HCT116 (cell line): Measurements from ENCODE around the gene PDE7B. TPM values are rescaled to one million over a fixed set of nuclear protein-coding genes. Genes with fewer than 3 reads are reported as not detected.

Source experiments
- ATAC-seq: fragments of 200-7000 bp; cut with Tn5 transposase; 2 replicates; pipeline ENCODE4 v1.9.1; 2020; ENCODE audit warnings: mild to moderate bottlenecking, moderate library complexity
- BruUV-seq: library from RNA; stranded (reverse); fragments of 400-500 nt; replicated peaks from 2 replicates; lab custom pipeline; 2021; lab: Mats Ljungman, UMichigan
- CTCF ChIA-PET: fragments of 300-600 bp; sonication (Branson Sonifier 250); formaldehyde crosslinking; loops from one replicate; lab custom pipeline; 2021; ENCODE audit warnings: antibody characterized with exemption; lab: Charles Lee
- POLR2A ChIA-PET: fragments of 300-600, 350-600 bp; sonication (Branson Sonifier 250); formaldehyde crosslinking; loops from one replicate; lab custom pipeline; 2021; ENCODE audit warnings: antibody characterized with exemption; lab: Charles Lee
- RAD21 ChIA-PET, 2 experiments: fragments of 300-600 bp; sonication (Branson Sonifier 250); formaldehyde crosslinking; loops; one replicate each; lab custom pipeline; 2023; ENCODE audit warnings: low total read pairs in 2 of 2; ENCODE audit not compliant: uncharacterized antibody in 2 of 2, unreplicated experiment in 2 of 2, low non-redundant PET in 1 of 2; lab: Charles Lee
- DNase-seq: peaks from one replicate; pipeline ENCODE4 v3.0.0-alpha.2; 2010; ENCODE audit warnings: low read depth, low spot score
- H2AFZ ChIP-seq: fragments of 200-600 bp; shearing (Covaris generic), sonication (generic); 2 replicates; pipeline ENCODE4 v1.6.1; 2017; ENCODE audit warnings: low read depth, mixed run types, mixed read lengths, antibody characterized with exemption, low read length; ENCODE audit not compliant: poor library complexity, severe bottlenecking
- H3K27ac ChIP-seq: 2 replicates; pipeline ENCODE4 v1.5.1; 2012; ENCODE audit warnings: low read depth, low read length
- H3K27me3 ChIP-seq: fragments of 200-600 bp; sonication (generic); 2 replicates; pipeline ENCODE4 v1.6.1; 2016; ENCODE audit warnings: mixed run types, low read length, mixed read lengths; ENCODE audit not compliant: insufficient read depth
- H3K36me3 ChIP-seq, 2 experiments: fragments of 200-500 bp in 1 of 2; fragments of 200-600 bp in 1 of 2; sonication (Bioruptor generic) in 1 of 2; sonication (generic) in 1 of 2; 2 replicates each; pipeline versions ENCODE4 v1.5.1 to v1.6.1; 2014 to 2016; ENCODE audit warnings: low read length in 2 of 2, inconsistent platforms in 1 of 2, mixed read lengths in 1 of 2, mixed run types in 1 of 2; ENCODE audit not compliant: insufficient read depth in 2 of 2, control insufficient read depth in 1 of 2
- H3K4me1 ChIP-seq, 2 experiments: fragments of 200-600 bp in 1 of 2; sonication (generic) in 1 of 2; 2 replicates each; pipeline versions ENCODE4 v1.5.1 to v1.6.1; 2012 to 2017; ENCODE audit warnings: low read length in 2 of 2, inconsistent platforms in 1 of 2, mild to moderate bottlenecking in 1 of 2, mixed read lengths in 1 of 2, mixed run types in 1 of 2, moderate library complexity in 1 of 2; ENCODE audit not compliant: insufficient read depth in 2 of 2, control insufficient read depth in 1 of 2
- H3K4me2 ChIP-seq: fragments of 200-600 bp; sonication (generic); 2 replicates; pipeline ENCODE4 v1.6.1; 2017; ENCODE audit warnings: mixed run types, low read length, mixed read lengths
- H3K4me3 ChIP-seq, 2 experiments: fragments of 200-600 bp in 1 of 2; sonication (generic) in 1 of 2; replicated peaks in 1 of 2; 2 replicates each; pipeline ENCODE4 v1.5.1; 2011 to 2016; ENCODE audit warnings: low read length in 2 of 2, control low read depth in 1 of 2, low read depth in 1 of 2, mild to moderate bottlenecking in 1 of 2, mixed read lengths in 1 of 2, mixed run types in 1 of 2
- H3K79me2 ChIP-seq: fragments of 200-600 bp; sonication (generic); 2 replicates; pipeline ENCODE4 v1.6.1; 2017; ENCODE audit warnings: mild to moderate bottlenecking, mixed run types, low read length, moderate library complexity, mixed read lengths; ENCODE audit not compliant: insufficient read depth
- H3K9ac ChIP-seq: fragments of 200-600 bp; sonication (generic); 2 replicates; pipeline ENCODE4 v1.6.1; 2016; ENCODE audit warnings: low read length, mixed read lengths
- H3K9me2 ChIP-seq: fragments of 200-600 bp; sonication (generic), shearing (Covaris generic); 2 replicates; pipeline ENCODE4 v1.6.1; 2017; ENCODE audit warnings: mixed run types, mild to moderate bottlenecking, moderate library complexity; ENCODE audit not compliant: insufficient read depth
- H3K9me3 ChIP-seq, 2 experiments: fragments of 200-500 bp in 1 of 2; fragments of 200-600 bp in 1 of 2; sonication (Bioruptor generic) in 1 of 2; sonication (generic) in 1 of 2; 2 replicates each; pipeline ENCODE4 v1.6.1; 2014 to 2017; ENCODE audit warnings: low read length in 2 of 2, mixed read lengths in 2 of 2, inconsistent platforms in 1 of 2, low read depth in 1 of 2, mild to moderate bottlenecking in 1 of 2, mixed run types in 1 of 2, moderate library complexity in 1 of 2; ENCODE audit not compliant: control insufficient read depth in 1 of 2, insufficient read depth in 1 of 2
- H4K20me1 ChIP-seq: fragments of 200-600 bp; sonication (generic), shearing (Covaris generic); 2 replicates; pipeline ENCODE4 v1.6.1; 2017; ENCODE audit warnings: mixed run types, mild to moderate bottlenecking, moderate library complexity; ENCODE audit not compliant: insufficient read depth
- EGR1 ChIP-seq: IDR thresholded peaks from 2 replicates; pipeline ENCODE4 v1.6.1; 2012; ENCODE audit warnings: low read depth
- ELF1 ChIP-seq: IDR thresholded peaks from 2 replicates; pipeline ENCODE4 v1.6.1; 2012; ENCODE audit warnings: low read depth, borderline replicate concordance
- FOSL1 ChIP-seq: IDR thresholded peaks from 2 replicates; pipeline ENCODE4 v1.6.1; 2012; ENCODE audit warnings: low read depth
- MAX ChIP-seq: IDR thresholded peaks from 2 replicates; pipeline ENCODE4 v1.6.1; 2012
- POLR2A ChIP-seq: IDR thresholded peaks from 2 replicates; pipeline ENCODE4 v1.7.0; 2011; ENCODE audit warnings: borderline replicate concordance; ENCODE audit not compliant: insufficient read depth, insufficient read length; ENCODE audit errors: extremely low read depth
- POLR2AphosphoS5 ChIP-seq: IDR thresholded peaks from 2 replicates; pipeline ENCODE4 v1.6.1; 2011; ENCODE audit warnings: mild to moderate bottlenecking, low read depth, low read length, moderate library complexity
- RAD21 ChIP-seq: IDR thresholded peaks from 2 replicates; pipeline ENCODE4 v1.6.1; 2012; ENCODE audit warnings: low read depth, mild to moderate bottlenecking
- REST ChIP-seq: IDR thresholded peaks from 2 replicates; pipeline ENCODE4 v1.6.1; 2012; ENCODE audit warnings: low read depth
- YY1 ChIP-seq: IDR thresholded peaks from 2 replicates; pipeline ENCODE4 v1.6.1; 2011; ENCODE audit warnings: low read length, low read depth, moderate library complexity, mild to moderate bottlenecking; ENCODE audit not compliant: insufficient replicate concordance; ENCODE audit errors: extremely low read depth
- ZFX ChIP-seq: fragments of 450-650 bp; IDR thresholded peaks from 2 replicates; pipeline ENCODE4 v1.6.1; 2017
- intact Hi-C: fragments of 100-400 bp; cut with micrococcal nuclease; formaldehyde crosslinking; loops from 2 replicates; pipeline ENCODE4 v1.10.0; 2022
- total RNA-seq: library from RNA; stranded (reverse); gene quantifications from one replicate; pipeline ENCODE4 v1.2.1, GENCODE V29; 2021; ENCODE audit not compliant: unreplicated experiment

Gene PDE7B
- total RNA-seq, 1 experiment from 2014 or later, result 0.61 TPM

- ChIA-PET RAD21 (no interaction called here), CTCF (no interaction called here), POLR2A (no interaction called here)
- Histone ChIP-seq H3K9me2 (no peaks in the 10 kb centered on the region), H3K79me2 (no peaks in the 10 kb centered on the region), H3K4me1 (no peaks in the 10 kb centered on the region), H3K4me3 (no peak overlapping the region), H3K9ac (no peak overlapping the region), H3K4me2 (no peak overlapping the region), H3K27me3 (no peaks in the 10 kb centered on the region), H3K27ac (no peak overlapping the region), H4K20me1 (no peaks in the 10 kb centered on the region), H3K36me3 (no peaks in the 10 kb centered on the region), H2AFZ (no peak overlapping the region), H3K9me3 (no peaks in the 10 kb centered on the region)
- TF ChIP-seq MAX (no peak), POLR2AphosphoS5 (no peak), RAD21 (no peak), ZFX (no peak), POLR2A (no peak), FOSL1 (no peak), ELF1 (no peak), REST (no peak), EGR1 (no peak), YY1 (no peak)
- no peak for ATAC-seq
- no peak for DNase-seq
- BruUV-seq, result no TSS peak
- intact Hi-C loops, result no loop called here
Observed at GRCh38 chr6:136108361-136108945, 257.0 kb downstream of the PDE7B start.
